K562 (cell line): ENCODE results near the gene OLR1. TPM values are rescaled to one million over a fixed set of nuclear protein-coding genes. Genes with fewer than 3 reads are reported as not detected.

Experiments
- ATAC-seq: fragments of 200-7000 bp; cut with Tn5 transposase; 3 replicates; pipeline ENCODE4 v1.9.1; 2020; ENCODE audit warnings: moderate library complexity
- BruUV-seq: library from RNA; stranded (reverse); fragments of 400-500 nt; replicated peaks from 2 replicates; lab custom pipeline; 2021; lab: Mats Ljungman, UMichigan
- CTCF ChIA-PET: fragments of 300-600 bp; formaldehyde crosslinking; extraction: SDS; loops from one replicate; lab custom pipeline; 2021; ENCODE audit warnings: low intra/inter-chr PET ratio; lab: Yijun Ruan, JAX
- POLR2A ChIA-PET: fragments of 300-600, 350-650 bp; sonication (Branson Sonifier 250); formaldehyde crosslinking; extraction: SDS; loops from one replicate; lab custom pipeline; 2021; ENCODE audit warnings: antibody characterized with exemption, inconsistent platforms; lab: Yijun Ruan, JAX
- DNase-seq, 4 experiments: peaks; one replicate each; pipeline versions ENCODE4 v3.0.0 to v3.0.0-alpha.2; 2011 to 2018; ENCODE audit warnings: low spot score in 3 of 4, mixed read lengths in 3 of 4; ENCODE audit errors: extremely low read depth in 1 of 4
- FAIRE-seq: peaks from 2 replicates; lab custom pipeline; 2011; peaks lifted over from hg19 to GRCh38; lab: Jason Lieb, UNC
- H2AFZ ChIP-seq: 2 replicates; pipeline ENCODE4 v1.6.0; 2011; ENCODE audit warnings: low read depth, low read length, control low read depth, inconsistent platforms
- H3K27ac ChIP-seq: fragments of 200-600 bp; 3 replicates; pipeline ENCODE4 v1.8.0; 2011; ENCODE audit warnings: low read depth, mild to moderate bottlenecking, control low read depth, inconsistent platforms, low read length, moderate library complexity, mixed read lengths; ENCODE audit errors: extremely low read depth
- H3K27me3 ChIP-seq, 2 experiments: fragments of 300-600 bp in 1 of 2; 2 replicates in 1 of 2; 3 replicates in 1 of 2; pipeline versions ENCODE4 v1.6.0 to v1.8.0; 2011; ENCODE audit warnings: inconsistent platforms in 2 of 2, low read length in 2 of 2, mild to moderate bottlenecking in 1 of 2, mixed read lengths in 1 of 2, moderate library complexity in 1 of 2; ENCODE audit not compliant: control insufficient read depth in 2 of 2, insufficient read depth in 2 of 2
- H3K36me3 ChIP-seq: fragments of 300-600 bp; 3 replicates; pipeline ENCODE4 v1.8.0; 2011; ENCODE audit warnings: mild to moderate bottlenecking, low read length, inconsistent platforms; ENCODE audit not compliant: control insufficient read depth, insufficient read depth
- H3K4me1 ChIP-seq, 2 experiments: fragments of 200-600 bp in 1 of 2; replicated peaks in 1 of 2; 2 replicates in 1 of 2; 3 replicates in 1 of 2; pipeline versions ENCODE4 v1.5.1 to v1.8.0; 2011; ENCODE audit warnings: inconsistent platforms in 2 of 2, low read length in 2 of 2, mild to moderate bottlenecking in 1 of 2, mixed read lengths in 1 of 2, moderate library complexity in 1 of 2; ENCODE audit not compliant: control insufficient read depth in 2 of 2, insufficient read depth in 2 of 2
- H3K4me2 ChIP-seq: 2 replicates; pipeline ENCODE4 v1.6.1; 2011; ENCODE audit warnings: low read length, control low read depth, inconsistent platforms, mixed read lengths; ENCODE audit not compliant: insufficient read depth
- H3K4me3 ChIP-seq: fragments of 200-600 bp; sonication (generic), shearing (Covaris generic); 2 replicates; pipeline ENCODE4 v1.5.1; 2016; ENCODE audit warnings: control low read depth, inconsistent platforms
- H3K79me2 ChIP-seq: fragments of 200-600 bp; 3 replicates; pipeline ENCODE4 v1.8.0; 2011; ENCODE audit warnings: low read length, inconsistent platforms; ENCODE audit not compliant: control insufficient read depth, insufficient read depth
- H3K9ac ChIP-seq, 2 experiments: 2 replicates each; pipeline versions ENCODE4 v1.6.0 to v1.6.1; 2011; ENCODE audit warnings: low read depth in 2 of 2, low read length in 2 of 2, control low read depth in 1 of 2, inconsistent platforms in 1 of 2, mild to moderate bottlenecking in 1 of 2, mixed read lengths in 1 of 2; ENCODE audit not compliant: insufficient read depth in 1 of 2
- H3K9me1 ChIP-seq: one replicate; pipeline ENCODE4 v1.6.0; 2011; ENCODE audit warnings: inconsistent platforms, mild to moderate bottlenecking, low read length, moderate library complexity; ENCODE audit not compliant: control insufficient read depth, insufficient read depth
- H3K9me3 ChIP-seq: replicated peaks from 2 replicates; pipeline ENCODE4 v1.5.1; 2011; ENCODE audit warnings: low read depth, low read length, inconsistent platforms; ENCODE audit not compliant: control insufficient read depth, insufficient read depth
- H4K20me1 ChIP-seq: replicated peaks from 2 replicates; pipeline ENCODE4 v1.6.1; 2011; ENCODE audit warnings: low read length, inconsistent platforms, mixed read lengths; ENCODE audit not compliant: control insufficient read depth, insufficient read depth
- ARID3B ChIP-seq: fragments of 250-450 bp; sonication (Bioruptor Pico); IDR thresholded peaks from 2 replicates; pipeline ENCODE4 v1.4.0; 2020; ENCODE audit warnings: borderline replicate concordance
- ATF1 ChIP-seq, 2 experiments: fragments of 450-650 bp in 1 of 2; IDR thresholded peaks; 2 replicates each; pipeline ENCODE4 v1.6.1; 2016; ENCODE audit warnings: missing compliant biosample characterization in 1 of 2, missing genetic modification characterization in 1 of 2
- CUX1 ChIP-seq: fragments of 200-800 bp; sonication (Bioruptor generic); IDR thresholded peaks from 2 replicates; pipeline ENCODE4 v1.6.1; 2016; ENCODE audit warnings: missing genetic modification characterization, missing compliant biosample characterization
- ETV5 ChIP-seq: sonication (generic); formaldehyde crosslinking; IDR thresholded peaks from 2 replicates; pipeline ENCODE4 v1.4.0; 2020; ENCODE audit warnings: low read depth, mild to moderate bottlenecking, missing genetic modification reagents
- HIVEP1 ChIP-seq: fragments of 250-450 bp; sonication (Bioruptor Pico); IDR thresholded peaks from 2 replicates; pipeline ENCODE4 v1.4.0; 2020; ENCODE audit warnings: mild to moderate bottlenecking
- PTBP1 ChIP-seq: fragments of 200-400 bp; formaldehyde crosslinking; IDR thresholded peaks from 2 replicates; pipeline ENCODE4 v1.6.1; 2017; ENCODE audit warnings: low read depth, low read length
- RHOXF2B ChIP-seq: fragments of 250-450 bp; sonication (Bioruptor Pico); conservative IDR thresholded peaks from 2 replicates; pipeline ENCODE4 v1.5.1; 2021
- U2AF1 ChIP-seq: fragments of 200-400 bp; formaldehyde crosslinking; optimal IDR thresholded peaks from 2 replicates; pipeline ENCODE3; 2017; ENCODE audit warnings: mild to moderate bottlenecking, low read depth, low read length, moderate library complexity
- UBTF ChIP-seq, 2 experiments: IDR thresholded peaks; 2 replicates each; pipeline ENCODE4 v1.6.1; 2012; ENCODE audit warnings: improper control_type of control experiment in 2 of 2, low read depth in 2 of 2, low read length in 2 of 2, borderline replicate concordance in 1 of 2
- ZKSCAN3 ChIP-seq: fragments of 250-450 bp; sonication (Bioruptor Pico); IDR thresholded peaks from 2 replicates; pipeline ENCODE4 v1.4.0; 2020
- ZNF668 ChIP-seq: fragments of 250-450 bp; sonication (Bioruptor Pico); IDR thresholded peaks from 2 replicates; pipeline ENCODE4 v1.8.0; 2022; ENCODE audit warnings: mild to moderate bottlenecking, inconsistent platforms
- WGBS: fragments of 100-300 bp; shearing (Covaris generic); methylation state at CpG from one replicate; pipeline ENCODE4 v1.1.6; 2016; ENCODE audit warnings: low coverage, mixed read lengths; ENCODE audit not compliant: insufficient coverage; ENCODE audit errors: missing lambda C conversion rate; 5-methylcytosine and 5-hydroxymethylcytosine counted together
- in situ Hi-C: fragments of 300-500 bp; cut with MboI; formaldehyde crosslinking; loops from 4 replicates; pipeline ENCODE4 v1.15.0; 2018; ENCODE audit warnings: inconsistent platforms, mixed read lengths
- intact Hi-C: fragments of 100-400 bp; cut with micrococcal nuclease; formaldehyde crosslinking; loops from 2 replicates; pipeline ENCODE4 v1.14.2; 2022
- polyA plus RNA-seq, 8 experiments: library from polyadenylated mRNA; depleted of rRNA in 4 of 8; stranded (reverse) in 5 of 8; unstranded in 3 of 8; fragments of >200 nt; fragmentation: Nextera tagmentation in 2 of 8; fragmentation: Illumina TruSeq in 1 of 8; extraction: Ambion mirVana in 2 of 8; extraction: Trizol in 1 of 8; gene quantifications; 2 replicates each; pipeline versions ENCODE4 v1.2.1 to v1.2.3, GENCODE V29; 2011 to 2014; ENCODE audit warnings: inconsistent platforms in 1 of 8, missing spikeins in 1 of 8
- total RNA-seq, 7 experiments: library from RNA; depleted of rRNA in 6 of 7; stranded (reverse); fragments of >200 nt in 6 of 7; fragmentation: Illumina TruSeq in 2 of 7; extraction: Trizol in 2 of 7; gene quantifications; 2 replicates each; pipeline versions ENCODE4 v1.2.1 to v1.2.3, GENCODE V29; 2011 to 2021; ENCODE audit warnings: low replicate concordance in 1 of 7

The OLR1 gene
- total and polyA plus RNA-seq, 9 of the 15 experiments (the other 6 are each of a cell fraction or from before 2014, with no cell fraction given) = not detected

GRCh38 chr12:10197879-10198278 is 25.9 kb upstream of the OLR1 start (continued):
- TF ChIP-seq UBTF (IDR thresholded peaks at IDR 0.05; ENCODE audit: borderline replicate concordance in 1 of 2, low read depth in 2 of 2, low read length in 2 of 2) = no peak
- TF ChIP-seq ZNF668 = no peak
- TF ChIP-seq ETV5 (CRISPR knock-in tag) = no peak
- no peak for TF ChIP-seq PTBP1
- no peak for TF ChIP-seq ZKSCAN3 (CRISPR knock-in tag)
- no peak for TF ChIP-seq U2AF1
- no peak for TF ChIP-seq ATF1 (CRISPR knock-in tag; IDR thresholded peaks at IDR 0.05)
- TF ChIP-seq ATF1 (tag; IDR thresholded peaks at IDR 0.05) = no peak
- TF ChIP-seq RHOXF2B = no peak
- no peak for TF ChIP-seq HIVEP1

- no peak for ATAC-seq
- CTCF ChIA-PET = no interaction called here
- H3K9me1 ChIP-seq = no peaks in the 10 kb centered on the region
- H3K27ac ChIP-seq = no peak overlapping the region
- no TSS peak for BruUV-seq
- no peaks in the 10 kb centered on the region for H3K79me2 ChIP-seq
- H3K27me3 ChIP-seq = peaks cover 3% of the 10 kb centered on the region in 2 experiments; a peak in 3 of 5 replicates
- no peaks in the 10 kb centered on the region for H4K20me1 ChIP-seq
- H3K4me3 ChIP-seq = no peak overlapping the region
- H3K9me3 ChIP-seq = no peaks in the 10 kb centered on the region
- intact Hi-C loops = no loop called here
- H3K4me1 ChIP-seq = no peaks in the 10 kb centered on the region
- no peak overlapping the region for H3K9ac ChIP-seq
- DNase-seq = no peak
- POLR2A ChIA-PET = interaction anchor here (0.8 kb wide), 1 partner anchor 9 kb away, joined by 3 read pairs; no protein-coding TSS in a partner anchor
- no peak overlapping the region for H2AFZ ChIP-seq
- in situ Hi-C loops = no loop called here
- WGBS = 4% methylated on average over 9 of the region's 10 CpGs
- no peak overlapping the region for H3K4me2 ChIP-seq
- FAIRE-seq = no peak
- no peaks in the 10 kb centered on the region for H3K36me3 ChIP-seq
- no peak for TF ChIP-seq CUX1
- no peak for TF ChIP-seq ARID3B (CRISPR knock-in tag)
These were observed 24.3 kb upstream of the OLR1 start for GRCh38 chr12:10196210-10196609.
